NT2/D1 (cell line): ENCODE measurements around the gene TLR3.

Experiments used
- DNase-seq: peaks from one replicate; pipeline ENCODE4 v3.0.0-alpha.2; 2011; ENCODE audit warnings: low read depth, low spot score
- H3K27me3 ChIP-seq: 2 replicates; pipeline ENCODE4 v1.6.0; 2011; ENCODE audit warnings: mild to moderate bottlenecking; ENCODE audit not compliant: insufficient read length, insufficient read depth
- H3K36me3 ChIP-seq: 2 replicates; pipeline ENCODE4 v1.6.1; 2011; ENCODE audit warnings: mild to moderate bottlenecking, low read length, mixed read lengths; ENCODE audit not compliant: insufficient read depth, insufficient read length
- H3K4me1 ChIP-seq: 2 replicates; pipeline ENCODE4 v1.5.1; 2011; ENCODE audit not compliant: insufficient read depth, insufficient read length
- H3K4me3 ChIP-seq: 2 replicates; pipeline ENCODE4 v1.5.1; 2011; ENCODE audit warnings: low read depth; ENCODE audit not compliant: insufficient read length
- H3K9ac ChIP-seq: 2 replicates; pipeline ENCODE4 v1.6.0; 2011; ENCODE audit warnings: low read depth; ENCODE audit not compliant: insufficient read length
- H3K9me3 ChIP-seq: 2 replicates; pipeline ENCODE4 v1.5.1; 2011; ENCODE audit warnings: mild to moderate bottlenecking, low read length; ENCODE audit not compliant: insufficient read depth
- SUZ12 ChIP-seq: IDR thresholded peaks from 2 replicates; pipeline ENCODE4 v1.6.1; 2011; ENCODE audit not compliant: insufficient read length, insufficient read depth; ENCODE audit errors: extremely low read depth
- YY1 ChIP-seq: IDR thresholded peaks from 2 replicates; pipeline ENCODE4 v1.6.1; 2011; ENCODE audit not compliant: insufficient read length, insufficient read depth
- ZNF274 ChIP-seq: IDR thresholded peaks from 2 replicates; pipeline ENCODE4 v1.6.1; 2011; ENCODE audit warnings: mild to moderate bottlenecking, low read depth, low read length

Gene TLR3

GRCh38 chr4:186078981-186079638 is 10.2 kb downstream of the TLR3 start:
- no peak for DNase-seq
- TF ChIP-seq SUZ12 (no peak), YY1 (no peak), ZNF274 (no peak)
- H3K4me1 ChIP-seq = no peaks in the 10 kb centered on the region
- H3K36me3 ChIP-seq = no peaks in the 10 kb centered on the region
- no peak overlapping the region for H3K9ac ChIP-seq
- H3K4me3 ChIP-seq = no peak overlapping the region
- H3K9me3 ChIP-seq = peaks cover 9% of the 10 kb centered on the region; the same call in 1 of the 2 replicates
- H3K27me3 ChIP-seq = no peaks in the 10 kb centered on the region

- H3K4me3 ChIP-seq = no peak overlapping the region
- TF ChIP-seq YY1 = no peak
- TF ChIP-seq SUZ12 = no peak
- TF ChIP-seq ZNF274 = no peak
- no peak for DNase-seq
- peaks cover 9% of the 10 kb centered on the region; the same call in 1 of the 2 replicates for H3K9me3 ChIP-seq
- H3K27me3 ChIP-seq = no peaks in the 10 kb centered on the region
- no peak overlapping the region for H3K9ac ChIP-seq
- no peaks in the 10 kb centered on the region for H3K36me3 ChIP-seq
- no peaks in the 10 kb centered on the region for H3K4me1 ChIP-seq
Measured at GRCh38 chr4:186079694-186080093, 10.7 kb downstream of the TLR3 start.

GRCh38 chr4:186081202-186081807 is 12.3 kb downstream of the TLR3 start:
- Histone ChIP-seq H3K4me3 (peak overlapping the region; percentile 27), H3K36me3 (no peaks in the 10 kb centered on the region), H3K4me1 (no peaks in the 10 kb centered on the region), H3K9me3 (peaks cover 9% of the 10 kb centered on the region; the same call in 1 of the 2 replicates), H3K9ac (peak overlapping the region; percentile 46), H3K27me3 (no peaks in the 10 kb centered on the region)
- DNase-seq = peak; percentile 72
- TF ChIP-seq SUZ12 = no peak
- TF ChIP-seq ZNF274 = no peak
- no peak for TF ChIP-seq YY1

GRCh38 chr4:186082221-186082620 is 13.3 kb downstream of the TLR3 start:
- H3K27me3 ChIP-seq = no peaks in the 10 kb centered on the region
- no peak overlapping the region for H3K9ac ChIP-seq
- no peaks in the 10 kb centered on the region for H3K4me1 ChIP-seq
- DNase-seq = no peak
- H3K4me3 ChIP-seq = no peak overlapping the region
- no peak for TF ChIP-seq SUZ12
- TF ChIP-seq YY1 = no peak
- TF ChIP-seq ZNF274 = no peak
- no peaks in the 10 kb centered on the region for H3K36me3 ChIP-seq
- H3K9me3 ChIP-seq = peaks cover 9% of the 10 kb centered on the region; the same call in 1 of the 2 replicates

GRCh38 chr4:186088523-186088922 is 19.6 kb downstream of the TLR3 start:
- no peaks in the 10 kb centered on the region for H3K4me1 ChIP-seq
- no peak overlapping the region for H3K9ac ChIP-seq
- no peak for TF ChIP-seq YY1
- no peak for TF ChIP-seq ZNF274
- no peak for TF ChIP-seq SUZ12
- H3K27me3 ChIP-seq = no peaks in the 10 kb centered on the region
- 0 out of 2 replicates have a peak, but pooled peaks cover under 1% of the 10 kb centered on the region for H3K9me3 ChIP-seq
- no peak for DNase-seq
- no peaks in the 10 kb centered on the region for H3K36me3 ChIP-seq
- H3K4me3 ChIP-seq = no peak overlapping the region

GRCh38 chr4:186092296-186092695 is 23.3 kb downstream of the TLR3 start:
- DNase-seq = no peak
- Histone ChIP-seq H3K4me1 (no peaks in the 10 kb centered on the region), H3K27me3 (no peaks in the 10 kb centered on the region), H3K4me3 (no peak overlapping the region), H3K9ac (no peak overlapping the region), H3K9me3 (no peaks in the 10 kb centered on the region), H3K36me3 (no peaks in the 10 kb centered on the region)
- TF ChIP-seq YY1 (no peak), ZNF274 (no peak), SUZ12 (no peak)

GRCh38 chr4:186095406-186095805 is 26.4 kb downstream of the TLR3 start:
- Histone ChIP-seq H3K27me3 (no peaks in the 10 kb centered on the region), H3K9ac (no peak overlapping the region), H3K4me1 (no peaks in the 10 kb centered on the region), H3K9me3 (no peaks in the 10 kb centered on the region), H3K4me3 (no peak overlapping the region), H3K36me3 (no peaks in the 10 kb centered on the region)
- no peak for DNase-seq
- TF ChIP-seq ZNF274 (no peak), YY1 (no peak), SUZ12 (no peak)
